H1 (cell line): ENCODE data around the gene ATP1A1. TPM values are rescaled to one million over a fixed set of nuclear protein-coding genes. Genes with fewer than 3 reads are reported as not detected.
A peak's percentile ranks its signal among the peaks of the same experiment; 100 is the strongest.

Experiments used
- CTCF ChIA-PET: fragments of 300-600 bp; sonication (Branson Sonifier 250); formaldehyde crosslinking; loops from one replicate; lab custom pipeline; 2021; ENCODE audit not compliant: partially characterized antibody; lab: Charles Lee
- POLR2A ChIA-PET: fragments of 300-600 bp; sonication (Branson Sonifier 250); formaldehyde crosslinking; loops from one replicate; lab custom pipeline; 2021; ENCODE audit warnings: inconsistent platforms; ENCODE audit not compliant: partially characterized antibody; lab: Charles Lee
- DNase-seq, 2 experiments: peaks; one replicate each; pipeline versions ENCODE4 v3.0.0 to v3.0.0-alpha.2; 2010 to 2022; ENCODE audit warnings: low spot score in 2 of 2, low read depth in 1 of 2, mixed read lengths in 1 of 2
- FAIRE-seq: peaks from 2 replicates; lab custom pipeline; 2011; peaks lifted over from hg19 to GRCh38; lab: Jason Lieb, UNC
- H2AFZ ChIP-seq: 2 replicates; pipeline ENCODE4 v1.8.1; 2012; ENCODE audit warnings: low read length, inconsistent platforms
- H2AK5ac ChIP-seq: 2 replicates; pipeline ENCODE4 v1.6.1; 2013; ENCODE audit warnings: low read depth, low read length
- H2BK120ac ChIP-seq: replicated peaks from 2 replicates; pipeline ENCODE3; 2013; ENCODE audit warnings: low read depth, low read length, inconsistent platforms
- H2BK12ac ChIP-seq: 2 replicates; pipeline ENCODE4 v1.6.1; 2013; ENCODE audit warnings: low read depth, low read length
- H2BK15ac ChIP-seq: 2 replicates; pipeline ENCODE4 v1.6.1; 2013; ENCODE audit warnings: low read length
- H2BK20ac ChIP-seq: 2 replicates; pipeline ENCODE4 v1.6.1; 2013; ENCODE audit warnings: low read length
- H2BK5ac ChIP-seq: 2 replicates; pipeline ENCODE4 v1.6.1; 2013; ENCODE audit warnings: low read depth, low read length
- H3K14ac ChIP-seq: 2 replicates; pipeline ENCODE4 v1.6.1; 2013; ENCODE audit warnings: inconsistent platforms; ENCODE audit not compliant: insufficient read length
- H3K18ac ChIP-seq: 2 replicates; pipeline ENCODE4 v1.6.1; 2013; ENCODE audit warnings: low read length; ENCODE audit errors: extremely low read depth
- H3K23ac ChIP-seq: 2 replicates; pipeline ENCODE4 v1.6.1; 2013; ENCODE audit warnings: inconsistent platforms; ENCODE audit not compliant: insufficient read length
- H3K23me2 ChIP-seq: 2 replicates; pipeline ENCODE4 v1.6.1; 2013; ENCODE audit warnings: low read depth, low read length
- H3K27ac ChIP-seq: 2 replicates; pipeline ENCODE4 v1.6.1; 2011; ENCODE audit warnings: low read depth, low read length, inconsistent platforms
- H3K27me3 ChIP-seq, 4 experiments: replicated peaks in 1 of 4; 1 replicate in 1 of 4; 2 replicates in 3 of 4; pipeline versions ENCODE4 v1.6.1 to v1.8.1; 2011 to 2013; ENCODE audit warnings: low read length in 3 of 4, mild to moderate bottlenecking in 3 of 4, inconsistent platforms in 2 of 4, mixed read lengths in 2 of 4, moderate library complexity in 1 of 4; ENCODE audit not compliant: control insufficient read depth in 3 of 4, insufficient read depth in 3 of 4; ENCODE audit errors: extremely low read depth in 1 of 4
- H3K36me3 ChIP-seq, 4 experiments: 2 replicates each; pipeline versions ENCODE4 v1.6.1 to v1.8.1; 2011 to 2013; ENCODE audit warnings: mild to moderate bottlenecking in 4 of 4, low read length in 3 of 4, moderate library complexity in 2 of 4, control low read depth in 1 of 4, inconsistent platforms in 1 of 4; ENCODE audit not compliant: insufficient read depth in 4 of 4, control insufficient read depth in 2 of 4
- H3K4ac ChIP-seq: replicated peaks from 2 replicates; pipeline ENCODE3; 2013; ENCODE audit warnings: low read length, low read depth, mixed read lengths, inconsistent platforms; ENCODE audit not compliant: insufficient read length
- H3K4me1 ChIP-seq, 4 experiments: replicated peaks in 1 of 4; 1 replicate in 1 of 4; 2 replicates in 3 of 4; pipeline versions ENCODE4 v1.6.1 to v1.8.1; 2011 to 2013; ENCODE audit warnings: low read length in 3 of 4, inconsistent platforms in 2 of 4, mixed read lengths in 1 of 4; ENCODE audit not compliant: insufficient read depth in 4 of 4, control insufficient read depth in 3 of 4
- H3K4me2 ChIP-seq, 2 experiments: 2 replicates each; pipeline versions ENCODE4 v1.6.1 to v1.8.1; 2011 to 2013; ENCODE audit warnings: low read depth in 2 of 2, low read length in 2 of 2, control low read depth in 1 of 2, inconsistent platforms in 1 of 2, mild to moderate bottlenecking in 1 of 2; ENCODE audit not compliant: insufficient read depth in 1 of 2
- H3K4me3 ChIP-seq, 4 experiments: fragments of 200-600, 300-600 bp in 1 of 4; sonication (generic), shearing (Covaris generic), sonication (Bioruptor Twin) in 1 of 4; 2 replicates each; pipeline versions ENCODE4 v1.5.1 to v1.8.1; 2011 to 2016; ENCODE audit warnings: low read length in 4 of 4, low read depth in 3 of 4, control low read depth in 2 of 4, inconsistent platforms in 2 of 4, mild to moderate bottlenecking in 2 of 4, mixed read lengths in 1 of 4, moderate library complexity in 1 of 4; ENCODE audit not compliant: insufficient read depth in 2 of 4; ENCODE audit errors: extremely low read depth in 1 of 4
- H3K56ac ChIP-seq: replicated peaks from 2 replicates; pipeline ENCODE3; 2013; ENCODE audit warnings: low read depth, mild to moderate bottlenecking, mixed read lengths, low read length, inconsistent platforms; ENCODE audit not compliant: insufficient read length
- H3K79me1 ChIP-seq: 2 replicates; pipeline ENCODE4 v1.6.1; 2013; ENCODE audit warnings: low read depth, low read length, control low read depth
- H3K79me2 ChIP-seq, 2 experiments: 2 replicates each; pipeline versions ENCODE4 v1.6.1 to v1.8.1; 2012 to 2013; ENCODE audit warnings: low read length in 2 of 2, mild to moderate bottlenecking in 2 of 2, inconsistent platforms in 1 of 2; ENCODE audit not compliant: insufficient read depth in 2 of 2, control insufficient read depth in 1 of 2
- H3K9ac ChIP-seq, 4 experiments: replicated peaks in 1 of 4; 1 replicate in 1 of 4; 2 replicates in 3 of 4; pipeline versions ENCODE4 v1.6.1 to v1.8.1; 2011 to 2013; ENCODE audit warnings: low read depth in 3 of 4, low read length in 3 of 4, control low read depth in 2 of 4, mild to moderate bottlenecking in 2 of 4, moderate library complexity in 2 of 4, inconsistent platforms in 1 of 4; ENCODE audit errors: extremely low read depth in 1 of 4
- H3K9me3 ChIP-seq, 2 experiments: 2 replicates each; pipeline versions ENCODE4 v1.6.1 to v1.8.1; 2012 to 2013; ENCODE audit warnings: mild to moderate bottlenecking in 2 of 2, moderate library complexity in 2 of 2, control low read depth in 1 of 2, inconsistent platforms in 1 of 2, low read depth in 1 of 2, low read length in 1 of 2, mixed read lengths in 1 of 2; ENCODE audit not compliant: insufficient read depth in 2 of 2
- H4K20me1 ChIP-seq, 2 experiments: replicated peaks in 1 of 2; 2 replicates each; pipeline versions ENCODE3 to v1.8.1; 2011 to 2013; ENCODE audit warnings: inconsistent platforms in 2 of 2, low read length in 2 of 2, mild to moderate bottlenecking in 1 of 2; ENCODE audit not compliant: insufficient read depth in 2 of 2, control insufficient read depth in 1 of 2
- H4K5ac ChIP-seq: 2 replicates; pipeline ENCODE4 v1.6.1; 2013; ENCODE audit warnings: low read length, low read depth, mixed read lengths, inconsistent platforms; ENCODE audit not compliant: insufficient read length
- H4K8ac ChIP-seq: 2 replicates; pipeline ENCODE4 v1.8.0; 2013; ENCODE audit warnings: mild to moderate bottlenecking, moderate library complexity, low read length, inconsistent platforms; ENCODE audit not compliant: insufficient read depth; ENCODE audit errors: extremely low read depth
- H4K91ac ChIP-seq: replicated peaks from 2 replicates; pipeline ENCODE3; 2013; ENCODE audit warnings: low read length, mixed read lengths, inconsistent platforms; ENCODE audit not compliant: insufficient read length
- CREB1 ChIP-seq: IDR thresholded peaks from 2 replicates; pipeline ENCODE4 v1.6.1; 2012; ENCODE audit warnings: inconsistent platforms
- EP300 ChIP-seq, 2 experiments: IDR thresholded peaks; 1 replicate in 1 of 2; 2 replicates in 1 of 2; pipeline ENCODE4 v1.6.1; 2011 to 2012; ENCODE audit warnings: low read depth in 2 of 2, low read length in 2 of 2, mild to moderate bottlenecking in 2 of 2, borderline replicate concordance in 1 of 2, inconsistent platforms in 1 of 2, moderate library complexity in 1 of 2
- GTF2F1 ChIP-seq: IDR thresholded peaks from 2 replicates; pipeline ENCODE4 v1.6.1; 2012; ENCODE audit warnings: low read depth, low read length, improper control_type of control experiment, borderline replicate concordance
- KDM4A ChIP-seq: IDR thresholded peaks from one replicate; pipeline ENCODE4 v1.7.1; 2012; ENCODE audit warnings: low read depth, mild to moderate bottlenecking, moderate library complexity, low read length, inconsistent platforms; ENCODE audit not compliant: severe bottlenecking
- NRF1 ChIP-seq: IDR thresholded peaks from 2 replicates; pipeline ENCODE4 v1.6.1; 2011; ENCODE audit warnings: mild to moderate bottlenecking, low read depth, low read length, improper control_type of control experiment
- POLR2A ChIP-seq, 2 experiments: IDR thresholded peaks; 1 replicate in 1 of 2; 2 replicates in 1 of 2; pipeline ENCODE4 v1.6.1; 2011; ENCODE audit warnings: low read depth in 2 of 2, low read length in 2 of 2, mild to moderate bottlenecking in 2 of 2; ENCODE audit errors: control extremely low read depth in 1 of 2
- RAD21 ChIP-seq, 2 experiments: IDR thresholded peaks in 1 of 2; conservative IDR thresholded peaks in 1 of 2; 2 replicates each; pipeline ENCODE4 v1.6.1; 2011; ENCODE audit warnings: low read depth in 2 of 2, low read length in 2 of 2, improper control_type of control experiment in 1 of 2, inconsistent platforms in 1 of 2, mild to moderate bottlenecking in 1 of 2, moderate library complexity in 1 of 2
- RXRA ChIP-seq: IDR thresholded peaks from 2 replicates; pipeline ENCODE4 v1.6.1; 2011; ENCODE audit warnings: low read depth, mild to moderate bottlenecking, low read length, moderate library complexity; ENCODE audit not compliant: insufficient read depth
- SAP30 ChIP-seq: fragments of 300-600 bp; sonication (generic); IDR thresholded peaks from 2 replicates; pipeline ENCODE4 v1.7.1; 2012; ENCODE audit warnings: low read length, moderate library complexity, mild to moderate bottlenecking, inconsistent platforms; ENCODE audit not compliant: insufficient read depth, insufficient replicate concordance
- SUZ12 ChIP-seq: fragments of 200-600 bp; sonication (generic); IDR thresholded peaks from 2 replicates; pipeline ENCODE4 v1.6.1; 2012; ENCODE audit warnings: mild to moderate bottlenecking, inconsistent platforms, low read length, moderate library complexity, mixed read lengths
- TBP ChIP-seq: IDR thresholded peaks from 2 replicates; pipeline ENCODE4 v1.6.1; 2011; ENCODE audit warnings: low read depth, low read length, improper control_type of control experiment
- TEAD4 ChIP-seq: IDR thresholded peaks from 2 replicates; pipeline ENCODE4 v1.6.1; 2012; ENCODE audit warnings: low read depth, low read length, inconsistent platforms, mixed read lengths
- WGBS, 2 experiments: shearing (Covaris generic) in 1 of 2; methylation state at CpG; one replicate each; pipeline versions ENCODE4 v1.1.6 to v1.1.7; 2013 to 2015; ENCODE audit warnings: low lambda C conversion rate in 2 of 2, mixed read lengths in 2 of 2, inconsistent platforms in 1 of 2, low coverage in 1 of 2, missing lambda C conversion rate in 1 of 2; ENCODE audit not compliant: insufficient replicate concordance in 2 of 2, insufficient coverage in 1 of 2, insufficient read length in 1 of 2; ENCODE audit errors: extremely low coverage in 1 of 2, missing lambda C conversion rate in 1 of 2; 5-methylcytosine and 5-hydroxymethylcytosine counted together
- polyA plus RNA-seq, 7 experiments: library from polyadenylated mRNA; depleted of rRNA in 3 of 7; stranded (reverse) in 5 of 7; unstranded in 2 of 7; fragments of >200 nt in 5 of 7; fragments of 200-250 nt in 2 of 7; gene quantifications; 1 replicate in 5 of 7; 2 replicates in 1 of 7; 4 replicates in 1 of 7; pipeline versions ENCODE4 v1.2.1 to v1.2.3, GENCODE V29; 2011 to 2013; ENCODE audit warnings: missing spikeins in 2 of 7, mixed read lengths in 2 of 7
- total RNA-seq: library from RNA; stranded (reverse); fragmentation: NEBNext Ultra II Directional; extraction: Animal tissue kit (Norgen Biotek cat#: 25700); gene quantifications from 2 replicates; pipeline ENCODE4 v1.2.1, GENCODE V29; 2021

The ATP1A1 gene
- total and polyA plus RNA-seq, 2 of the 8 experiments (the other 6 are each of a cell fraction or from before 2014, with no cell fraction given): 222 to 325 TPM

- no peaks in the 10 kb centered on the region; a peak in 3 of 7 replicates for H3K27me3 ChIP-seq
- no peak overlapping the region for H3K14ac ChIP-seq
- no peaks in the 10 kb centered on the region for H3K9me3 ChIP-seq
- peaks cover 30 to 65% of the 10 kb centered on the region in 2 experiments for H3K79me2 ChIP-seq
- no peak overlapping the region for H3K27ac ChIP-seq
- H4K20me1 ChIP-seq: peaks cover 26 to 27% of the 10 kb centered on the region in 2 experiments
- no peak for DNase-seq
- ChIA-PET CTCF (interaction anchor here (0.6 to 2.3 kb wide), 12 partner anchors 11 to 506 kb away, joined by 3 to 18 read pairs (median 4); no protein-coding TSS in a partner anchor), POLR2A (interaction anchor here (0.8 to 4.9 kb wide), 9 partner anchors 8 to 236 kb away, joined by 3 to 21 read pairs (median 3); no protein-coding TSS in a partner anchor)
- H2BK120ac ChIP-seq: no peak overlapping the region
- H3K23ac ChIP-seq: no peak overlapping the region
- peak overlapping the region; percentile 84 to 88; a peak in 3 of 4 replicates for H3K4me2 ChIP-seq
- peak overlapping the region in 1 of 4 experiments; percentile 43; a peak in 1 of 7 replicates for H3K9ac ChIP-seq
- no peak overlapping the region for H2BK12ac ChIP-seq
- 72% methylated on average over 8 of the region's 8 CpGs; no CpG with 5 or more reads in 1 of the 2 experiments for whole genome bisulfite sequencing, 2 experiments
- H3K4me3 ChIP-seq: peak overlapping the region in 3 of 4 experiments; percentile 84 to 89 (median 85); a peak in 4 of 8 replicates
- no peaks in the 10 kb centered on the region for H3K36me3 ChIP-seq
- H3K18ac ChIP-seq: no peak overlapping the region
- no peak overlapping the region for H2BK5ac ChIP-seq
- H2BK20ac ChIP-seq: no peak overlapping the region
- H4K8ac ChIP-seq: no peak overlapping the region
- no peak overlapping the region for H2BK15ac ChIP-seq
- H4K5ac ChIP-seq: no peak overlapping the region
- H2AK5ac ChIP-seq: no peak overlapping the region
- no peak for FAIRE-seq
- H2AFZ ChIP-seq: no peak overlapping the region
- no peak overlapping the region for H3K4ac ChIP-seq
- H3K56ac ChIP-seq: no peak overlapping the region
- peaks cover 16% of the 10 kb centered on the region for H3K23me2 ChIP-seq
- H4K91ac ChIP-seq: no peak overlapping the region
- H3K4me1 ChIP-seq: peaks cover 6 to 30% (median 22%) of the 10 kb centered on the region in 4 experiments
- H3K79me1 ChIP-seq: peaks cover 12% of the 10 kb centered on the region
- TF ChIP-seq RXRA: no peak
- no peak for TF ChIP-seq GTF2F1
- TF ChIP-seq TEAD4: no peak
- TF ChIP-seq CREB1: no peak
- no peak; a peak in 1 of 3 replicates for TF ChIP-seq POLR2A (IDR thresholded peaks at IDR 0.05; ENCODE audit: control extremely low read depth in 1 of 2, low read depth in 2 of 2, low read length in 2 of 2)
- TF ChIP-seq RAD21 (IDR thresholded peaks at IDR 0.05 in 1 of 2, conservative IDR thresholded peaks at IDR 0.05 in 1 of 2; ENCODE audit: low read depth in 2 of 2, low read length in 2 of 2): no peak
- no peak for TF ChIP-seq NRF1
- no peak for TF ChIP-seq TBP
- no peak for TF ChIP-seq EP300 (IDR thresholded peaks at IDR 0.05; ENCODE audit: borderline replicate concordance in 1 of 2, low read depth in 2 of 2, low read length in 2 of 2)
- TF ChIP-seq SUZ12: no peak
- no peak for TF ChIP-seq KDM4A
- TF ChIP-seq SAP30: no peak
These were observed 2.3 kb downstream of the ATP1A1 start for GRCh38 chr1:116375148-116375886.
